HUES48 (cell line): ENCODE data around the gene MCM5.
"Not testable (repeated sequence)": the region's sequence is repeated elsewhere in the genome, so short reads cannot be mapped to it uniquely, and the experiment has no call there.

Source experiments
- H3K27ac ChIP-seq: one replicate; pipeline ENCODE4 v1.7.0; 2013; ENCODE audit warnings: low read depth, low read length, inconsistent platforms
- H3K27me3 ChIP-seq: 2 replicates; pipeline ENCODE4 v1.6.1; 2013; ENCODE audit warnings: mild to moderate bottlenecking, low read length; ENCODE audit not compliant: control insufficient read depth, insufficient read depth
- H3K36me3 ChIP-seq: 2 replicates; pipeline ENCODE4 v1.6.1; 2013; ENCODE audit warnings: low read length; ENCODE audit not compliant: control insufficient read depth, insufficient read depth
- H3K4me1 ChIP-seq: 2 replicates; pipeline ENCODE4 v1.6.1; 2013; ENCODE audit warnings: mild to moderate bottlenecking, low read length; ENCODE audit not compliant: control insufficient read depth, insufficient read depth
- H3K4me3 ChIP-seq: 2 replicates; pipeline ENCODE4 v1.5.1; 2013; ENCODE audit warnings: mild to moderate bottlenecking, low read depth, low read length
- H3K9ac ChIP-seq: 2 replicates; pipeline ENCODE4 v1.6.1; 2013; ENCODE audit warnings: mild to moderate bottlenecking, low read depth, low read length, moderate library complexity
- H3K9me3 ChIP-seq: 2 replicates; pipeline ENCODE4 v1.6.1; 2013; ENCODE audit warnings: low read length; ENCODE audit not compliant: control insufficient read depth, insufficient read depth

MCM5 gene

GRCh38 chr22:35393116-35394010, 6.6 kb upstream of the MCM5 start:
- Histone ChIP-seq H3K36me3 (peaks cover 19% of the 10 kb centered on the region; the same call in 1 of the 2 replicates), H3K27ac (no peak overlapping the region), H3K4me3 (no peak overlapping the region), H3K27me3 (no peaks in the 10 kb centered on the region), H3K9ac (no peak overlapping the region), H3K9me3 (no peaks in the 10 kb centered on the region), H3K4me1 (no peaks in the 10 kb centered on the region)

DNA sequence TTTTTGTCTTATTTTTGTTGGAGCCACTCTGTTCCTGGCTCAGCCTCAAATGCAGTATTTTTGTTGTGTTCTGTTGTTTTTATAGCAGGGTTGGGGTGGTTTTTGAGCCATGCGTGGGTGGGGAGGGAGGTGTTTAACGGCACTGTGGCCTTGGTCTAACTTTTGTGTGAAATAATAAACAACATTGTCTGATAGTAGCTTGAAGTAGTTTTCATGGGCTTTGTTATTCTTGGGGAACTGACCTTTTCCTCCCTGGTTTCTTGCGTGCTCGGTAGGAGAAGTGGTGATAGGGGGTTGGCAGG, 6.0 kb upstream of the MCM5 start:
- Histone ChIP-seq H3K9me3 (no peaks in the 10 kb centered on the region), H3K4me1 (no peaks in the 10 kb centered on the region), H3K9ac (no peak overlapping the region), H3K36me3 (peaks cover 19% of the 10 kb centered on the region; the same call in 1 of the 2 replicates), H3K4me3 (no peak overlapping the region), H3K27ac (no peak overlapping the region), H3K27me3 (no peaks in the 10 kb centered on the region)

DNA sequence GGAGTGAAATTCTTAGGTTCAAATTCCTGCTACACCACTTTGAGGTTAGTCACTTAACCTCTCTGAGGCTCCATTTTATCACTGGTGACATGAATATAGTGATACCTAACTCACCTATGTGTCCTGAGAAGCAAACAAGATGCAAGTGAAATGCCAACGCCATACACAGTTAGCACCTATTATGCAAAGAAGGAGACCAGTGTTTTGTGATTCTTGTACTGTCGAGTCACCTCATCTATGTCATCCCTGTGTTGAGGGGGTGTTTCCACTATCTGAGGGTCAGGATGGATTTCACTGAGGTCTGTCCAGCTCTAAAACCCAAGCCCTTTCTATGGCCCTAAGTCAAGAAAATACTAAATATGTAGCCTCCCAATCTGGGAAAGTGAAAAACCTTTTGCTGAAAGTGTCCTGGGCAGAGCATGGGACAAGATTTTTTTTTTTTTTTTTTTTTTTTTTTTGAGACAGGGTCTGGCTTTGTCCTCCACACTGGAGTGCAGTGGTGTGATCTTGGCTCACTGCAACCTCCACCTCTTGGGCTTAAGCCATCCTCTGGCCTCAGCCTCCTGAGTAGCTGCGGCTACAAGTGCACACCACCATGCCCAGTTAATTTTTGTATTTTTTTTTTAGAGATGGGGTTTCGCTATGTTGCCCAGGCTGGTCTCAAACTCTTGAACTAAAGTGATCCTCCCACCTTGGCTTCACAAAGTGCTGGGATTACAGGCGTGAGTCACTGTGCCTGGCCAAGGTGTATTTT, 5.0 kb upstream of the MCM5 start:
- Histone ChIP-seq H3K27ac (no peak overlapping the region), H3K9ac (no peak overlapping the region), H3K36me3 (peaks cover 15% of the 10 kb centered on the region; the same call in 1 of the 2 replicates), H3K27me3 (no peaks in the 10 kb centered on the region), H3K9me3 (no peaks in the 10 kb centered on the region), H3K4me3 (no peak overlapping the region), H3K4me1 (peaks cover 5% of the 10 kb centered on the region; the same call in 1 of the 2 replicates)

DNA sequence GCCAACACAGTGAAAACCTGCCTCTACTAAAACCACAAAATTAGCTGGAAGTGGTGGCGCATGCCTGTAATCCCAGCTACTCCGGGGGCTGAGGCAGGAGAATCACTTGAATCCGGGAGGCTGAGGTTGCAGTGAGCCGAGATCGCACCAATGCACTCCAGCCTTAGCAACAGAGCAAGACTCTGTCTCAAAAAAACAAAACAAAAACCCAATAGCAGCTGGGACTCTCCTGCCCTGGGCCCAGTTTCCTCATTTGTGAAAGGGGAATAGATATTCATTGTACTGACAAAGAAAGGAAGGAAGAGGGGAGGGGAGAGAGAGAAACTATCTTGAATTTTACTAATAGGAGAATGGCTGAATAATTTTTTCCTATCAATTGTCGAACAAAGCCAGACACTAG, 3.3 kb upstream of the MCM5 start:
- H3K27ac ChIP-seq, H3K27me3 ChIP-seq, H3K4me3 ChIP-seq, H3K9me3 ChIP-seq, H3K9ac ChIP-seq: not testable (repeated sequence)
- H3K36me3 ChIP-seq: peaks cover 15% of the 10 kb centered on the region
- peaks cover 13% of the 10 kb centered on the region for H3K4me1 ChIP-seq

DNA sequence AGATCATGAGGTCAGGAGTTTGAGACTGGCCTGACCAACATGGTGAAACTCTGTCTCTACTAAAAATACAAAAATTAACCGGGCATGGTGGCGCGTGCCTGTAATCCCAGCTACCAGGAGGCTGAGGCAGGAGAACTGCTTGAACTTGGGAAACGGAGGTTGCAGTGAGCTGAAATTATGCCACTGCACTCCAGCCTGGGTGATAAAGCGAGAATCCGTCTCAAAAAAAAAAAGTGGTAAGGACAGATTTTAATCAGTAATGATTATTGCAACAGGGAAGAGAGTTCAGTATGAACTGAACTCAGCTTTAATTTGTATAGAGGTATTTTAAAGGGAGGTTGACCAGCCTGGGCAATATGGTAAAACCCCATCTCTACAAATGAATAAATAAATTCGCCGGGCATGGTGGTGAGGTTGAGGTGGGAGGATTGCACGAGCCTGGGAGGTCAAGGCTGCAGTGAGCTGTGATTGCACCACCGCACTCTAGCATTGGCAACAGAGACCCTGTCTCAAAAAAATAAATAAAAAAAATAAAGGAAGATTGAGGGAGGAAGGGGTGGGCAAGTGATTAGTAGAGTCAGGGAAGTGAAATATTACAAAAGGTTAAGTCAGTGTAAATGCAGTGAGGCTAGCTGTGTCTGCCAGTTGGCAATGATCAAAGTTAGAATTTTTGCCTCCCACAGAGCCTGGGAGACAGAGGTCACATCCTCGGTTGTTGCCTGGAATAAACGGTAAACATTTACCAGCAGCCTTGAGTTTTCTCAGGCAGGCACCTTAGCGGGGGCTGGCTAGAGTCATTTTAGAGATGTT, 2.6 kb upstream of the MCM5 start:
- Histone ChIP-seq H3K27ac (peak overlapping the region; percentile 20), H3K9ac (no peak overlapping the region), H3K4me3 (no peak overlapping the region)

DNA sequence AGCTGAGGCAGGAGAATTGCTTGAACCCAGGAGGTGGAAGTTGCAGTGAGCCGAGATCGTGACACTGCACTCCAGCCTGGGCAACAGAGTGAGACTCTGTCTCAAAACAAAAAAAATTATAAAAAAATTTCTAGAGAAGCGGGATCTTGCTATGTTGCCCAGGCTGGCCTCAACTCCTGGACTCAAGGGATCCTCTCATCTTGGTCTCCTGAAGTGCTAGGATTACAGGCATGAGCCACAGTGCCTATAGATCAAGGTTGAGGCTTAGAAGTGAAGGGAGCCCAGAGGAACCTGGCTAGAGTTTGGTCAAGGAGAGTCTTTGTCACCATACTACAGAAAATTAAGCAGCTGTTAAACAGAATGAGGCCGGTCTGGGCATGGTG, 1.4 kb upstream of the MCM5 start:
- no peak overlapping the region for H3K9ac ChIP-seq
- peaks cover 31% of the 10 kb centered on the region for H3K36me3 ChIP-seq
- no peaks in the 10 kb centered on the region for H3K27me3 ChIP-seq
- H3K4me1 ChIP-seq: peaks cover 17% of the 10 kb centered on the region
- H3K27ac ChIP-seq: no peak overlapping the region
- H3K4me3 ChIP-seq: no peak overlapping the region
- no peaks in the 10 kb centered on the region for H3K9me3 ChIP-seq

More for the DNA sequence above, 2.6 kb upstream of the MCM5 start:
- H3K4me1 ChIP-seq: peaks cover 17% of the 10 kb centered on the region
- peaks cover 22% of the 10 kb centered on the region for H3K36me3 ChIP-seq
- H3K9me3 ChIP-seq: no peaks in the 10 kb centered on the region
- H3K27me3 ChIP-seq: no peaks in the 10 kb centered on the region

- H3K4me1 ChIP-seq: peaks cover 17% of the 10 kb centered on the region
- H3K27ac ChIP-seq: peak overlapping the region; percentile 87
- H3K9ac ChIP-seq: peak overlapping the region; percentile 96
- H3K9me3 ChIP-seq: no peaks in the 10 kb centered on the region
- H3K36me3 ChIP-seq: peaks cover 33% of the 10 kb centered on the region
- no peaks in the 10 kb centered on the region for H3K27me3 ChIP-seq
- peak overlapping the region; percentile 80 for H3K4me3 ChIP-seq
These were observed 744 bp upstream of the MCM5 start for GRCh38 chr22:35399114-35399677.

DNA sequence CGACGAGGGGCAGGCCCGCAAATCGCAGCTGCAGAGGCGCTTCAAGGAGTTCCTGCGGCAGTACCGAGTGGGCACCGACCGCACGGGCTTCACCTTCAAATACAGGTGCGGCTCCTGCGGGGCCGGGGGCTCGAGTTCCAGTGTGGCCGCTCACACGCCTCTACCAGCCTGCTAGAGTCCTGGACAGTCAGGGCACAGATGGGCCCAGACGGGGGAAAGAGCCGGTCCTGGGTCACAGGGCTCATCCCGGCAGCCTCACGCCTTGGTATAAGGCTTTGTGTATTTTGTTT, 506 bp downstream of the MCM5 start:
- peaks cover 17% of the 10 kb centered on the region for H3K4me1 ChIP-seq
- peak overlapping the region; percentile 80 for H3K4me3 ChIP-seq
- H3K9ac ChIP-seq: peak overlapping the region; percentile 96
- peak overlapping the region; percentile 88 for H3K27ac ChIP-seq
- H3K27me3 ChIP-seq: no peaks in the 10 kb centered on the region
- H3K9me3 ChIP-seq: no peaks in the 10 kb centered on the region
- peaks cover 46% of the 10 kb centered on the region for H3K36me3 ChIP-seq

DNA sequence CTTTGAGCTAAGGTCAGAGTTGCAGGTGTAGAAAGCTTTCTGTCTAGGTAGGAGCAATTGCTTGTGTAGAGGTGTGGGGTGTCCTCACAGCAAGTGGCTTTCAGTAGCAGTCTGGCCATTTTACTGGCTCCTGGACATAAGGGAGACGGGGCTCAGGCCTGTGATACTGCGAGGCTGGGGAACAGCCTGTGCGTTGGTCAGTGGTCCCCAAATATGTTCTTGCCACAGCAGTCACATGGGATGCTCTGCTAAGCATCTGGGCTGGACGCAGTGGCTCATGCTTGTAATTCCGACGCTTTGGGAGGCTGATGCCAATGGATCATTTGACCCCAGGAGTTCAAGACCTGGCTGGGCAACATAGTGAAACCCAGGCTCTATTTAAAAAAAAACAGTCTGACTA, 1.9 kb downstream of the MCM5 start:
- Histone ChIP-seq H3K9ac (0 out of 2 replicates have a peak overlapping the region, but pooled peaks have one; percentile 26), H3K4me3 (peak overlapping the region; percentile 80), H3K4me1 (peaks cover 17% of the 10 kb centered on the region), H3K9me3 (no peaks in the 10 kb centered on the region), H3K36me3 (peaks cover 60% of the 10 kb centered on the region), H3K27me3 (no peaks in the 10 kb centered on the region), H3K27ac (peak overlapping the region; percentile 33)

GRCh38 chr22:35403356-35403755, 3.4 kb downstream of the MCM5 start:
- H3K9ac ChIP-seq: no peak overlapping the region
- H3K27me3 ChIP-seq: no peaks in the 10 kb centered on the region
- no peak overlapping the region for H3K4me3 ChIP-seq
- peaks cover 17% of the 10 kb centered on the region for H3K4me1 ChIP-seq
- no peaks in the 10 kb centered on the region for H3K9me3 ChIP-seq
- H3K36me3 ChIP-seq: peaks cover 75% of the 10 kb centered on the region
- no peak overlapping the region for H3K27ac ChIP-seq
